Uterus (tissue), 2 donors: ENCODE data around the gene KCNQ1.

Source experiments
- POLR2A ChIP-seq, 2 donors: fragments of 450-650 bp; IDR thresholded peaks; one replicate each; pipeline ENCODE4 v1.6.1; 2016; ENCODE audit warnings: antibody characterized with exemption in 2 of 2, mild to moderate bottlenecking in 1 of 2, moderate library complexity in 1 of 2
- TF ChIP-seq, protein P1 (sequence below), 4 experiments: fragments of 200-600 bp in 2 of 4; fragments of 450-650 bp in 2 of 4; sonication (generic) in 2 of 4; IDR thresholded peaks; one replicate each; pipeline ENCODE4 v1.5.1; 2016 to 2019; ENCODE audit warnings: antibody characterized with exemption in 4 of 4, mild to moderate bottlenecking in 2 of 4, moderate library complexity in 1 of 4

DNA sequence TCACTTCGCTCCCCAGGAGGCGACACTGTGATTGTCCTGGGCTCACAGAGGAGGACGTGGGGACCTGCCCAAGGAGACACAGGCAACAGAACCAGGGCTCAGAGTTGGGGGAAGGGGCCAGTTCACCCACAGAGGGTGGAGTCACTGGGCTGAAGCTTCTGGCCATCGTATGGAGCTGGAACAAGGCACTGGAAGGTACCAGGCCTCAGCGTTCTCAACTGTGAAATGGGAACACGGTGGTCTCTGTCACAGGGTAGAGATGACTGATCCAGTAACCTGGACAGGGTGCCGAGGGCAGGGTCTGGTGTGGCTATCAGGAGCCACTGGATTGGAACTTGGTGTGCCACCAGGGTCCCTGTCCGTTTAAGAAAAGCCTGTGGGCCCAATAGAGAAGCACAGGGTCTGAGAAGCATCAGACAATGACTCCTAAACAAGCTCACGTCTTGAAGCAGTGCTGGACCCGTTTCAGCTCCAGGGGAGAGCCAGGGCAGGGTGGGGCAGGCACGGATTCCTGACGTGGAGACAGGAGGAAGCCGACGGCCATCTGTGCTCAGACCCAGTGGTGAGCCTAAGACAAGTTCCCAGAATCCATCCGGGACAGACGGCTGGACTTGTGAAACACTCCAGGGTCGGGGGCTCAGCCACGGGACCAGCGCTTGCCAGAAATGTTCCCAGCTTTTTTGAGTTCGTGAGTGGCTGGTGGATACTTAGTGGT, 280.0 kb downstream of the KCNQ1 start:
- TF ChIP-seq, protein P1, sequence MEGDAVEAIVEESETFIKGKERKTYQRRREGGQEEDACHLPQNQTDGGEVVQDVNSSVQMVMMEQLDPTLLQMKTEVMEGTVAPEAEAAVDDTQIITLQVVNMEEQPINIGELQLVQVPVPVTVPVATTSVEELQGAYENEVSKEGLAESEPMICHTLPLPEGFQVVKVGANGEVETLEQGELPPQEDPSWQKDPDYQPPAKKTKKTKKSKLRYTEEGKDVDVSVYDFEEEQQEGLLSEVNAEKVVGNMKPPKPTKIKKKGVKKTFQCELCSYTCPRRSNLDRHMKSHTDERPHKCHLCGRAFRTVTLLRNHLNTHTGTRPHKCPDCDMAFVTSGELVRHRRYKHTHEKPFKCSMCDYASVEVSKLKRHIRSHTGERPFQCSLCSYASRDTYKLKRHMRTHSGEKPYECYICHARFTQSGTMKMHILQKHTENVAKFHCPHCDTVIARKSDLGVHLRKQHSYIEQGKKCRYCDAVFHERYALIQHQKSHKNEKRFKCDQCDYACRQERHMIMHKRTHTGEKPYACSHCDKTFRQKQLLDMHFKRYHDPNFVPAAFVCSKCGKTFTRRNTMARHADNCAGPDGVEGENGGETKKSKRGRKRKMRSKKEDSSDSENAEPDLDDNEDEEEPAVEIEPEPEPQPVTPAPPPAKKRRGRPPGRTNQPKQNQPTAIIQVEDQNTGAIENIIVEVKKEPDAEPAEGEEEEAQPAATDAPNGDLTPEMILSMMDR (IDR thresholded peaks at IDR 0.05), result no peak
- TF ChIP-seq POLR2A (IDR thresholded peaks at IDR 0.05), result no peak
